Measurements from ENCODE around the gene PIAS3.
"Not testable (repeated sequence)": the region's sequence is repeated elsewhere in the genome, so short reads cannot be mapped to it uniquely, and the experiment has no call there.

Gene PIAS3

DNA sequence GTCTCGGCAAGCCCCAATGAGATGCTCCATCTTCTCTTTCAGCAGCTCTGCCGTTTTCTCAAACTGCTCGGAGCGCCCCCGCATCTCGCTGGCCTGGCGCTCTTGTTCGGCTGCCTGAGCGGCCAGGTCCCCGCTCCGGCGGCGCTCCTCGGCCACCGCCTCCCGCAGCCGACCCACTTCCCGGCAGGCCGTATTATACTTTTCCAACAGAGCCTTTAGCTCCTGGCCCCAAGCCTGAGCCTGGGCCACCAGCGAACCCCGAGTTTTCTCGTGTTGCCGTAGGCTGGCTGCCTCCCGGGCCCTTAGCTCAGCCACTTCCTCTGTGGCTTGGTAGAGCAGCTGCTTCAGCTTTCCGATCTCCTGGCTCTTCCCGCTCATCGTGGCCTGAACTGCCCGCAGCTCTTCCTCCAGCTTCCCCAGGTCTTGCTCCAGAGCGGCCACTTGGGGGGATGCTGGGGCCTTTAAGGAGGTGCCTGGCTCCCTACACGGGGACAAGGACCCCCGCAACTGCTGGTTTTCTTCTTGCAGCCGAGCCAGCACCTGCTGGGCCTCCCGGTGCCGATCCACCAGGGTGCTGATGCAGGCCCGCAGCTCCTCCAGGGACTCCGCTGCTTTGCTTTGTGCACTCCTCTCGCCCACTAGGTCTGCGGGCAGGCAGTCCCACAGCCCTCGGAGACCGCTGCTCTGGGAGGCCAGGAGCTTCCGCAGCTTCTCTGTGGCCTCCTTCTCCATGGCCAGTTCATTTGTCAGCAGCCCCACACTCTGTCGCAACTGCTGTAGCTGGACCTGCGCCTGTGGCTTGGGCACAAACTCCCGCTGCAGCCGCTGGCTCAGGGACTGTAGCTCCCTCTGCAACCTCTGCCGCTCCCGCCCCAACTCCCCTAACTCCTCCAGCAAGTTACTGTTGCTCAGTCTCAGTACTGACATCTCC lies 13.4 kb upstream of the PIAS3 start:
- no peak for DNase-seq

DNA sequence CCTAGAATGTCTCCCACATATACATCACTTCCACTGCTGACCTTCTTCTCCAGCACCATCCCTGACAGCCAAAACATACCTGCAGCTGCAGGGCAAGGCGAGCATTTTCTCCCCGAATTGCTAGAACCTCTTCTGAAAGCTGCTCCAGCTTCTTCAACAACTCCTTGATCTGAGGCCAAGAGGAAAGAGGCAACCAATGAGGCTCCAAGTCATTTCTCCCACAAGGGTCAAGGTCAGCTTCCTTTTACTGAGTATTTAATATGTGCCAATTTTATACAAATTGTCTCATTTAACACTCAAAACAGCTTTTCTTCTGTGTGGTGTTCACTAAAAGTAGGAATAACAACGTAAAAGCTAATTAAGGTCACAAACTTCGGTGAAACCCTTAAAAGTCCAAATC lies 9.4 kb upstream of the PIAS3 start:
- no peak for DNase-seq

DNA sequence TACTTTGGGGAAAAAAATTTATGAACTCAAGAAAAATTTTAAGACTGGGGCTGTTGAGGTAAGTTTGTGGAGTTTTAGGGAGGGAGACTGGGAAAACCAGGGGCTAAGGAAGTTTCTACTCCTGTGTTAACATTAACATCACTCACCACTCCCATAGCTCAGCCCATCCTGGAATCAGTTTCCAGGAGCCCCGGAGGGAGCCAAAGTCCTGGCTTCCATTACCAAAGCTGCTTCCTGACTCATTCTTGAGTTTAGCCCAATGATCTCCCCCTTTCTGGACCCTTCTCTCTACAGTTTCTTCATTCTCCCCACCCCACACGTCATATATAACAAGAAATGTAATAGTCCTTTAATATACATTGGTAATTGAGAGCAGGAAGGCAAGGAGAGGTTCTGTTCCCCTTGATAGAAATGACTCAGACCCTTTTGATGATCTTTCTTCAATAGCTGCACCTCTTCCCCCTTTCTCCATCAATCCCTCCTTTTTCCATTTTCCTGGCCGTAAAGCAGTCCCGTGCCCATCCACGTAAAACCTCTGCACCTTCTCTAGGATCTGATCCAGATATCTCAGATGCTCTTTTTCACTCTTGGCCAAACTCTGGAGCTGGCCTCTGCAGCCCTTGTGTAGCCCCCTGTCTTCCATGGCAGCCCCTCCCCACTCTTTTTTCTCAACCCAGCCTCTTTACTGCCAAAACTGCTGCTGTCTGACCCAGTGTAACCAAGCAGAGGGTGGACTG lies 4.6 kb upstream of the PIAS3 start:
- DNase-seq, result no peak

DNA sequence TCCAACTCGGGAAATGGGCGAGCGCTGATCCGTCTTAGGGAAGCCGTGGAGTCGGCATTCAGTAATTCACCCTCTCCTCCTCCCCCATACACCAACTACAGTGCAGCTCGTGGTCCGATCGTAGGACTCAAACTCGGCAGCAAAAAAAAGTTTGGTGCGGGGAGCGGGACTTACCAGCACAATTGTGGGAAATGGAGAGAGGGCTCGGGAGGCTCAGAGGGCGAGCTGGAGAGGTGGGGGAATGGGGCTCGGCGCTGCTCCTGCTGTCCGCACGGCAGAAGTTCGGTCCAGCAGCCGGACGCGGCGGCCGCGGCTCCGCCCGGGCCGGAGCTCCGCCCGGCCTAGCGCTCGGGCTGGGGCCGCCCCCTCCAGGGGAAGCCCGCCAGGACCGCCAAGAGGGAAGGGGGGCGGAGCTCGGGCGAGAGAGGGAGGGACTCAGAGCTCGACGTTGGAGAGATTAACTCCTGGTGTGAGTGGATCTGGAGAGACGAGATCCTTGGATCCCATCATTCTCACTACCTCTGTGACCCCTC lies 676 bp upstream of the PIAS3 start:
- DNase-seq, result peak; percentile 77

DNA sequence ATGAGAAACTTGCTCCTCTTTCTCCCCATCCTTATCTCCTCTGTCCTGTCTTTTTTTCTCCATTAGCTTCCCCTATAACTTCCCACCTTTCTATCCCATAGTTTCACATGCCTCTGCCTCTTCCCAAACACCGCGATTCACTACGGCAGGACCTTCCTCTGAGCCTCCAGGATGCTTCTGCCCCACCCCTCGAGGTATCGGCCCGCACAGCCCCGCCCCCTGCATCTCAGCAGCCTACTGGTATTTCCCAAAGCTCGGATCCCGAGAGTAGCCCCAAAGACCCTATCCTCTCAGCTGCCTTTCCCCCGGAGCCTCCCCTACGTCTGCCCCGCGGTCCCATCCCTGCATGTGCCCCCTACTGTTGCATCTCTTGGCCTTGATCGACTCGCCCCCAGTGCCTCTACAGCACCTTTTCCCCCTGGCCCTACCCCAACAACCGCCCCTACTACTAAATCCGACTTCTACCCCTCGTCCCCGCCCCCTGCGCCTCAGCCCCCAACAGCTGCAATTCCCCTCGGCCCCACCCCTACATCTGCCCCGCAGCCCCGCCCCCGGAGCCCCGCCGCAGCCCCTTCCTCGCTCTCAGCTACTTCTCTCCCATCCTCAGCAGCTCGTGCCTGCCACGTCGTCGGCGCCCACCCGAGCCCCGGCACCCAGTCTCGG lies 512 bp downstream of the PIAS3 start:
- no peak for DNase-seq

DNA sequence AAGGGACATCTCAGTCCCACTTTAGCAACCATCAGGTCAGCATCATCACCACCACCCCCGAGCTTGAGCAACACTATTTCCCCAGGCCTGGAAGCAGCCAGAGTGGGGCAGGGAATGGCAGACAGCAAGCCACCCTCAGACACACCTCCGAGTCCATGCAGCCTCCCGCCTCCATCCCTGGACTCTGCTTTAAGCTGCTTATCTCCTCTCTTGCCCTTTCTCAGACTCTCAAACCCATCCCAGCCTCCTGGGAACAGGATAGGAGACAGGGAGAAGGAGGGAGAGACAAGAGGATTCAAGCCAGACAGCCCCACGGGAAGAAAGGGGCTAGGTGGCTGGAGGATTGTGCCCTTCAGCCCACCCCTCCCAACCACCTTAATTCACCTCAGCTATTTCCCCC lies 1.7 kb downstream of the PIAS3 start:
- DNase-seq, result no peak

DNA sequence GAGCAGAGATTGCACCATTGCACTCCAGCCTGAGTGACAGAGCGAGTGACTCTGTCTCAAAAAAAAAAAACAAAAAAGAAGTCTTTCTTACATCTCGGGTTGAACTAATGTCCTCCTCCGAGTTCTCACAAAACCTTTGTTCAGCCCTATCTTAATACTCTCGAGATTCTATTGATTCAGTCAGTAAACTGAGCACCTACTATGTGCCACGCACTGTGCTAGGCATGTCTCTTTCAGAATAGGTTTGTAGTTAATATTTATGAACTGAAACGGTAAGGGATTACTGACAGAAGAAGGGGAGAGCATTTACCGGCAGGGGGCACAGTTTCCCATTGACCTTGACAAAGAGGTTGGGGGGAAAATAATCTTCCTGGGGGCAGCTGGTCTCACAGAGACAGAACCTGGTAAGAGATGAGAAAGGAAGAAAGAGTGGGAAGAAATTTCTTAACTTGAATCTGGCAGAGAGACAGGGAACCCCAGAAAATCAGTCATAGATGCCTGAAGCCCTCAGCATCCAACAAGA lies 3.4 kb downstream of the PIAS3 start:
- DNase-seq, result no peak

DNA sequence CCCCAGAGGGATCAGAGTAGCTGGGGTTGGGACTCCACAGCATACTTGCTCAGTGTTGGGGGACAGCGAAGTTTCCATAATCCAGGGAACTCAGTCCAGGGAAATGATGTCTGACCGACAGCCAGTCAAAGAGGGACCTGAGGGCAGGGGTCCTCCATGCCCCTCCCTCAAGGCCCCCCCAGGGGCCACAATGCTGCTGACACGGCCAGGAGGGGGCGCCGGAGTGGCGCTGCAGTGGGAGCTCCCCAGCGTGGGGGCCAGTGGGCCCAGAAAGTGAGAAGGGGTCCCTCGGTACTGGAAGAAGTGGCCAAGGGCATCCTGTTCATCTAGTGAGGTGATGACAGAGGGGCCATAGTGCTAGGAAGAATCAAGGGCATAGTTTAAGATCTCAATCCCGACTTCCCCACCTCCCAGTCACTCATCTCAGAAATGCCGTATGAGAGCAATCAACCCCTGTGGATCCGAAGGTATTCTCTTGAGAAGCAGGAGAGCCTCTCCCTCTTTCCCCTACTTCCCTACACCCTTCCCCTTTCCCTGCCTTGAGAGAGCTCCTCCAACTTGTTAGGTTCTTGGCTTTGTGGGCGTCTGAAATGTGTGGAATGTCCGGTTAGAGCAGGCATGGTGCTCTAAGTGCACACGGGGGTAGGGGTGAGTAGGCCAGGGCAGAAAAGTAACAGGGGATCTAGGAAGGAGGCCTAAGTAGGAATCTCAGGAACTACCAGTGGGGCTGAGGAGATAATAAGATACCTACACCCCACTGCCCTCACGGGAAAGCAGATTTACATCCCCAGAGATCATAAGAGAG lies 9.3 kb downstream of the PIAS3 start:
- no peak for DNase-seq

DNA sequence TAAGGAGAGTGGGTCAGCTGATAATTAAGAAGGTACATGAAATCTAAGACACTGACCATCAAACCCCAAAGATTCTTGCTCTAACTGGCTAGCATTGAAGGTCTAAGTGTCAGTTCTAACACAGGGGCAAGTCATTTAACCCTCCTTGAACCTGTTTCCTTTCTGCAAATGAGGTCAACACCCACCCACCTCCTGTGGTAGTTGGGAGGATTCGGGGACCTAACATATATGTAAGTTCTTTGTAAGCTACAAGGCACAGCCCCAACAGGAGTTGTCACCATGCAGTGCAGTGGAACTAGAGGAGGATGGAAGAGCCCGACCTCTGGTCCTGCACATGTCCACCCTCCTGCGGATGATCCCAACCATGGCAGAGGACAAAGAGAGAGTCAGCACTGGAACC lies 11.1 kb downstream of the PIAS3 start:
- DNase-seq, result no peak

DNA sequence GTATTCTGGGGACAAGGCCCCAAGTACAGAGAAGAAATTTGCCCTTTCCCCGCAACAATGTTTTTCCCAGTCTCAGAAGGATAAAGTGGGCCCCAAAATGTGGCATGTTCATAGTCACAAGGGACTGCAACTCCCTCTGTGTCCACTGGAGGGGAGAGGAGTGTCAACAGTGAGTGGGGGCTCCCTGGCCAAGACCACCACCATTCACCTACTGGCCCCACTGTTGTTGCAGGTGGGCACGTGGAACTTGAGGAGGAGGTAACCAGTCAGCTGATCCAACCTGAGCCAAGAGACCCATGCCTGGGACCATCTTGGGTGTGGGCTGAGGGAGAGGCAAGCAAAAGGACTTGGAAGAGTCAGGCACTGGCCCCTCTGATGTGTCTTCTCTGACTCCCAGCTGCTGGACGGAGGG lies 12.7 kb downstream of the PIAS3 start:
- DNase-seq, result no peak

DNA sequence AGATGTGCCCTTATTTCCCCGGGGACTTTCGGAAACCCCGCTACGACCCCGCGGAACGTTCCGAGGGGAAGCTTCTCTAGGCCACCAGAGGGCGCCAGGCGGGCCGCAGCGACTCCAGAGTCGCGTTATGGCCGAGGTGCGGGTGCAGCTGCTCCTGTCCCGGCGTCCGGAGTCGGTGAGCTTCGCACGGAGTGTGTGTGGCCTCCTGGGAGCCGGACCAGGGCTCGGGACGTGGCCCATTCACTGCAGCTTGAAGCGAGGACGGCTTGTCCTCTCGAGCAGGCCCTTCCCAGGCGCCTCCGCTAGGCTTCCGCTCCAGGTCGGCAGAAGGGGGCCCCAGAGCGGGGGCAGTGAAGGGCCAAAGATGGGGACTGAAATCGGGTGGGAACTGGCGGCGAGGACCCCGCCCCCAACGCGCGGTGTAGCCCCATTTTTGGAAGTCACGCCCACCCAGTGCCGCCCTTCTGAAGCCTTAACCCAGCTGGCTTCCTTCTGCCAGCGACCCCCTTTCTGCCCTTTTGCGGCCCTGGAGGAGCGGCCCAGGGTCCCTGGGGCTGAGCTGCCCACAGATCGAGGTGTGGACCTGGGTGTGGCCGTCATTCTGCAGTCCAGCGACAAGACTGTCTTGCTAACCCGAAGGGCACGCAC lies 13.2 kb downstream of the PIAS3 start, which contains the start of gene NUDT17:
TSS of gene NUDT17 (plus strand) at position 117 of the 648 bp plus-strand sequence. CDS start at position 128, 11 bp downstream.
- DNase-seq, result peak; percentile 59

DNA sequence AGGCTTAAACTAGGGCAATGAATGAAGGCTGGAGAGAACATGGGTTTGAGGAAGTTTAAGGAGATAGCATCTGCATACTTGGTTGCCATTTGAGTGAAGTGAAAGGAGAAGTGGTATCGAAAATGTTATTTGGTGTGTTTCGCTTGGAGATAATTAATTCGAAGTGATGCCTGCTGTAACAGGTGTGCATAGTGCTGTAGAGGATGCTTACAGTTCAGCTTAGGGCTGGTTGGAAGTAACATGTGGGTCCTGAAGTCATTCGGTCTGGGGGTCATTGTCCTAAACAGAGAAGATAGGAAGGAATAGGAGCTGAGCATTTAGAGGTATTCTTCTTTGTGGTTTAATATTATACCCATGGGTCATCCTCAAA lies 13.8 kb downstream of the PIAS3 start:
- no peak for DNase-seq

DNA sequence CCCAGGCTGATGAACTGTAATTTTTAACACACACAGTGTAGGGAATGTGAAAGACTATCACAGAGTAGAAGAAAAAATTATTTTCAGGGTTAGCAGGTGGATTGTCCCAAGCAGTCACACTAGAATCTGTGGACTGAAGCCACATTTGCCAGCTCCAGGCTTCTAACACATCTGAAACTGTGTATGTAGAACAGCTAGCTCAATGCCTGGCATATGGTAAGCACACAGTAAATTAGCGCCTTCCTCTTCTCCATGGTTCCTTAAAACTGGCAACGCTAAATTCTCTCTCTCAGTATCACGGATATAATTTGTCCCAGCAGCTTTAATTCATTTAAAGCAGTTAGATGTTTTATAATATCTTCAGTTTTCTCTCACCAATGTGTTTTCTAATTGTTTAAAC lies 15.8 kb downstream of the PIAS3 start:
- DNase-seq, result peak; percentile 16

DNA sequence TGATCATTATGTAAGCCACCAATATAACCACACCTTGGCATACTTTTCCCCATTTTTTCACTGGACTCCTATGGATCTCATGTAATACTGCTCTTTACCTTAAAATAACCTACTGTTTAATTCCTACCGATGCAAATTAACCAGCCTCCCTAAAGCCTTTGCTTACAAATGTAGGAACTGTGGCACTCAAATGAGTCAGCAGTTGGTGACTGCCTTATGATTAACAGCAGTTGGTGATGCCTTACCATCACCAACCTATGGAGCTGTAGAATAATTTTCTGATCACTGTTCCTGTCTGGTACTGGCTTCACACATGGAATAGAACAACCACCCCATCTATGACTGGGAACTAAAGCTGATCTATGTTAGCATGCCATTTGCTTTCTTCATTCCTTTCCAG lies 21.2 kb downstream of the PIAS3 start:
- DNase-seq, result no peak

DNA sequence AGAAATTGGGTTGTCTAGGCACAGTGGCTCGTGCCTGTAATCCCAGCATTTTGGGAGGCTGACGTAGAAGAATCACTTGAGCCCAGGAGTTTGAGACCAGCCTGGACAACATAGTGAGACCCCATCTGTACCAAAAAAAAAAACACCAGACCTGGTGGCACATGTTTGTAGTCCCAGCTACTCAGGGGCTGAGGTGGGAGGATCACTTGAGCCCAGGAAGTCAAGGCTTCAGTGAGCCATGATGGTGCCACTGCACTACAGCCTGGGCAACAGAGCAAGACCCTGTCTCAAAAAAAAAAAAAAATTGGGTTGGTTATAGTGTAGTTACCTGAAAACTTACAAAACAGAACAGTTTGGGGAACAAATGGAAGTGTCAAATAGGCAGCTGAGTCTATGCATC lies 28.1 kb downstream of the PIAS3 start:
- not testable (repeated sequence) for DNase-seq

DNA sequence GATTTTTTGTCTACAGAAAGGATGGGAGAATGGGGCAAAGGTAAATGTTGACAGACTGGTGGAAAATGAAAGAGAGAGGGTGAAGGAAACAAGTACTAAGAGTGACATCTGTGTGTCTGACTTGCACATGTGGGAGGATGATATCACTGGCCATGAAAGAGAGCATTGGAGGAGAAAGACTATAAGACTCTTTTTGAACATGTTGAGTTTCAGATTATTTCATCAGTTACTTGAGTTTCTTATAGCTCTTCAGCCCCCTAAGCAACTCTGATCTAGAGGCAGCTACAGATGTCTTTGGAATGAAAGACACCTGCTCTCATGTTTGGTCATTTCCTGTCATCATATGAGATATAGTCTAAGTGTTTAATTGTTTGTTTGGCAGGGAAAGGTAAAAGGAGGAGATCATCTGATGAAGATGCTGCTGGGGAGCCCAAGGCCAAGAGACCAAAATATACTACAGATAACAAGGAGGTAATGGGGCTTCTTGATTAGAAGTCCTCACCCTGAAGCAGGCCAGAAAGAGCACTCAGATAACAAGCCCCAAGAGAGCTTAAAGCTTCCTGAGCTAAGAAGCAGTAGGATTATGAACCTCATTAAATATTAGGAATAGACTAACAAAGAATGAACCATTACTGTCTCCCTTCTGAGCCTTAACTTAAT lies 30.4 kb downstream of the PIAS3 start:
- DNase-seq, result no peak

DNA sequence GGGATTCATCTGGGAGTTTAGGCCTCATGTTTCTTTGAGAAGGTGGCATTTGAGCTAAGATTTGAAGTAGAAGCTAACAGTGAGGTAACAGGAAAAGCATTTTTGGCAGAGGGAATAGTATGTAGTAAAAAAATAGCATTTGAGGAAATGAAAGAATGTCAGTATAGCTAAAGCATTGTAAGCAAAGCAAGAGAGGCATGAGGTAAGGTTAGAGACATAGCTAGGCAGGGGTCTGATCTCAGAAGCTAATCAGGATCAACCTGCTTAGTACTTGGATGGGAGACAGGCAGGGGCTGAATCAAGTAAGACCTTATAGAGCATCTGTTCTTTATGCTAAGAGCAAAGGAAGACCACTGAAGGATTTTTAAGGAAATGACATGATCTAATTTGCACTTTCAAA lies 30.9 kb downstream of the PIAS3 start:
- no peak for DNase-seq

DNA sequence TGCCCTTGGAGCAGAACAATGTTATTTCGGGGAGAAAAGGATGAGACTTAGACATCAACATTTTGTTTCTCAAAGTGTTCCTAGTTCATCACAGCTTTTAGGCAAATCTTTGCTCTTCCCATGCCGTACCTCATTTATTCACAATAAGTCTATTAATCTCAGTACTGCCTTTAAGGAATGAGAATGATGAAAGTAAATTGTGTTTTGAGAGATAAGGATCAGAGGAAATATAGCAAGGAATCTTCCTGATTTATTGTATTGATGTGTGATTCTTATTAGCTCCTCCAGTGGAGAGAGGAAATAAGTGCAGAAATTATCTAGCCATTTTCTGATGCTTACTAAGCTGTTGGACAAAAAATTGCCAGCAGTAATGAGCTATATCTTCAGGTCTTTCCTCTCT lies 32.9 kb downstream of the PIAS3 start:
- DNase-seq, result no peak

DNA sequence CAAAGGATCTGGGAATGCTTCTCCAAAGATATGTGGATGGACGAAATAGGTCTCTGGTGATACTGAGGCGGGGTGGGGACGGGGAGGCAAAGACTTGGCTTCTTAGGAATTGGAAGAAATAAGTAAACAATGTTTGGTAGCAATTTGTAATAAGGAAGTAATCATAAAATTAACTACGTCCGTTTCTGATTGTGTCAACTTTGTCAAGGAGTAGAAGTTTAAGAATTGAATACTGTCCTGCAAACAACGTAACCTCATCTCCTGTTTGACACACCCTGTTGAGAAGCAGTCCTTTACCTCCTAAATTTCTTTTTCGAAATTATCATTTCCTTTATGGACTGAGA lies 34.4 kb downstream of the PIAS3 start:
- DNase-seq, result no peak

DNA sequence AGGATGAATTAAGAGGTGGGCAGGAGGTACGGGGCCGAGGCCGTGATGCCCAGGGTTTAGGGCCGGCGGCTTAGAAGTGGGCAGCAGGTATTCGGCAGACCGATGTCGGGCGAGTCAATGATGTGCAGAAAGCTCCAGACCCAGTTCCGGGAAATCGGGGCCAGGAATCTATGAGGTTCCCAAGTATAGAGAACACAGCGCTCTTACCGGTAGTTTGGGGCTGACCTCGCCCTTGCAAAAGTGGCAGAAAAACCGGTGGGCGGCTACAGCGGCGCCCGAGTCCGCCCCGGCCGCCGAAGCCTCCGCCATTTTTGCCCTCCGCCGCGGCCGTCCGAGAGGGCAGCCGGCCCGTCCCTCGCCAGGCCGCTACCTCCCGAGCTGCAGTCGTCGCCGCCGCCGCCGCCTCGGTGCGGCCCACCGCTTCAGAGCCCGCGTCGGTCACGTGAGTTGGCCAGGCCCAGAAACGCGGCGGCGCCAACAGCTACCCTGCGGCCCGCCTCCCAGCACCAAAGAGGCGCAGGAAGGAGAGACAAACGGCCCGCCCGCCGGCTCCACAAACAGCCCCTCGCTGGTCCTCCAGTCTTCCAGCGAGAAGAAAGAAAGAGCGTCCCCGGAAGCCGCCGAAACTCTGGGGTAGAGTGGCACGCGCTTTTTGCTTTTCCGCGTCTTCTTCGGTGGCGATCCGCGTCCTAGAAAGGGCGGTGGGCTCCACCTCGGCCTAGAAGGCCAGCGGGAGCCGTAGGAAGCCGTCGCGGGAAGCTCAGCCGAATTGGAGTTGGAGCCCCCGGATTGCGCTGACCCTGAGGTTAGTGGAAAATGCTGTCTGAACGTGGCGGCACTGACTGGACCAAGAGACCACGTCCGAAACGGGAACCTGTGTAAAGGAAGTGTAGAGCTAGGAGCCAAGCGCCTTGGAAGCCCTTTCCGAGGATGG lies 35.0 kb downstream of the PIAS3 start, which contains the start of the genes POLR3C and RNF115:
TSS of gene POLR3C (plus strand) at position 636 of the 934 bp plus-strand sequence. CDS start 1,577 bp downstream, outside the sequence.
TSS of gene RNF115 (minus strand) at position 531 of the 934 bp plus-strand sequence. CDS start at position 309, 222 bp downstream.
- DNase-seq, result peak; percentile 88
